Testis (tissue), 2 donors: ENCODE measurements around the gene RGMA.

Experiments
- CTCF ChIP-seq, 3 experiments: fragments of 450-650 bp in 2 of 3; fragments of 200-600 bp in 1 of 3; sonication (generic) in 1 of 3; IDR thresholded peaks; one replicate each; pipeline ENCODE4 v1.5.1; 2016 to 2019; ENCODE audit warnings: antibody characterized with exemption in 3 of 3, mild to moderate bottlenecking in 2 of 3, moderate library complexity in 1 of 3
- POLR2A ChIP-seq: fragments of 450-650 bp; IDR thresholded peaks from one replicate; pipeline ENCODE4 v1.6.1; 2017; ENCODE audit warnings: antibody characterized with exemption, mild to moderate bottlenecking, moderate library complexity

GRCh38 chr15:93068581-93069199 is 20.3 kb downstream of the RGMA start:
- TF ChIP-seq CTCF (IDR thresholded peaks at IDR 0.05) (no peak), POLR2A (no peak)
